Measurements from ENCODE around the gene MORC3.
A peak's percentile ranks its signal among the peaks of the same experiment; 100 is the strongest.

DNA sequence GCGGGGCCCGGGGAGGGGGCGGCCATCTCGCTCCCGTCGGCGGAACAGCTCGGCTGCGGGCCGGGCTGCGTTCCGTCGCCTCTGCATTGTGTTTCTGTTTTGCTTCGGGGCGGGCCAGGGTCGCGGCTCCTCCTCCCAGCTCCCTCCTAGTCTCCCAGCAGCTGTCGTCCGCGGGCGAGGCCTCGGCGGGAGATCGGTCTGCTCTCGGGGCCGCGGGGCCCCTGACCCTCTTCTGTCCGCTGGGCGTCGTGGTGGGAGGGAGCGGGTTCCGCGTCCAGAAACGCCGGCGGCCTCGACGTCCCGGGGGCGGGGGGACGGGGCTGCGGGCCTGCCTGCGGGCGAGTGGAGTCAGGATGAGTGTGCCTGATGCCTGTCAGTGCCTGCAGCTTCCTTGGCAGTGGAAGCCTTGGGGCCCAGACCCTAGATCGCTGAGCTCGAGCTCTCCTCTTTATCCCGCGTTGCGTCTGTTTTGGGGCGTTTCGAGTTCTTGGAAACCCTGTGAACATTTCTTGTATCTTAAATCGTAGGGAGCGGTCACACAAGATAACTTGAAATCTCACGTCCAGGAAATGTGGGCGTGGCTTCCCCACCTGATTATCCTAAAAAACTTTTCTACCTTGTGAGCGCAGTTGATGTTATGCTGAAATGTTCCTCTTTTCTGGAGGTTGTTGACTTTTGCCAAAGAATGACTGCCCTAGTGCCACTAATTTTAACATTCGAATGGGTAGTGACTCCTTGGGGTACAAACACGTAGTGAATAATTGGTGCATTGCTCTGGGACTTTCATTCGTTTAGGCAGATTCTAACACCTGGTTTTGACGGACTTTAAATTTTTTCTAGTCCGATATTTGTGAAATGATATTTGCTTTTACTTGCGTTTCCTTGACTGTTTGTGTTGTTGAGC is 676 bp downstream of the MORC3 start:
- peak in 1 of 5 experiments; percentile 4 for TF ChIP-seq CTCF (IDR thresholded peaks at IDR 0.05)
- no peak for TF ChIP-seq POLR2A (IDR thresholded peaks at IDR 0.05)
- TF ChIP-seq EP300 (IDR thresholded peaks at IDR 0.05), result peak in 1 of 2 donors; percentile 44

Data from tibial nerve (tissue), 4 donors.